HG02763 (cell line): ENCODE measurements around the gene MAMSTR.

Experiments used
- ATAC-seq: cut with Tn5 transposase; IDR thresholded peaks from one replicate; pipeline ENCODE4 v1.9.1; 2021; ENCODE audit warnings: mild to moderate bottlenecking, moderate library complexity; ENCODE audit not compliant: unreplicated experiment

MAMSTR gene

DNA sequence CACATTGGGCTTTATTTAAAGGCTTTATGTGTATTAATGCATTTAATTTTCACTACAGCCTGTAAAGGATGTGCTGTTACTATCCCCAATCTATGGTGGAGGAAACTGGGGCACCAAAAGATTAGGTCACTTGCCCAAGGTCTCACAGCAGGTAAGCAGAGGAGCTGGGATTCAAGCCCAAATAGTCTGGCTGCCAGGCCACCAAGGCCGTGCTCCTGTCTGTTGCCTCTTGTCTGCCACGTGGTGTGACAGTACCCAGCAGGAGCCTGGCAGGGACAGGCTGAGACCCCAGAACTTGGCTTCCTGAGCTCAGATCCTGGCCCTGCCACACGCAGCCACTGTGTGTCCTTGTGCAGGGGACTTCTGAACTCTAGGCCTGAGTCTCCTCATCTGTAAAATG lies 51.2 kb downstream of the MAMSTR start:
- no peak for ATAC-seq

DNA sequence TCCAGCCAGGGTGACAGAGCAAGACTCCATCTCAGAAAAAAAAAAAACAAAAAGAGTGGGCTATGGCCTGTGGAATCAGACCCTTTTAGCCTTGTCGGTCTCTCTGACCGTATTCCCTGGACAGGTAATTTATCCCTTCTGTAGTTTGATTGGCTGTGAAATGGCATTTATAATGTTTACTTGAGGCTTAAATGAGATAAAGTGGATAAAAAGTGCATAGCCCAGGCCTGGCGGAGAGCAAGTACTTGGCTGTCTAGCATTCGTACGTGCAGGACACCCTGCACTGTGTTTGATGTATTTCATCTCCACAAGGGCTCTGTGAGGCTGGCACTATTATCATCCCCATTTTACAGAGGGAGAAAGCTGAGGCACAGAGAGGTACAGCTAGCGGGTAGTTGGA lies 53.7 kb downstream of the MAMSTR start:
- no peak for ATAC-seq

- no peak for ATAC-seq
Observed at GRCh38 chr19:48664476-48664875, 55.0 kb downstream of the MAMSTR start.

- no peak for ATAC-seq
Observed at GRCh38 chr19:48663667-48664066, 55.9 kb downstream of the MAMSTR start.
